ENCODE data around the gene ANKS1A. TPM values are rescaled to one million over a fixed set of nuclear protein-coding genes. Genes with fewer than 3 reads are reported as not detected.
A peak's percentile ranks its signal among the peaks of the same experiment; 100 is the strongest.
"Not testable (repeated sequence)": the region's sequence is repeated elsewhere in the genome, so short reads cannot be mapped to it uniquely, and the experiment has no call there.

ANKS1A gene
- total RNA-seq, 1 donor from 2014 or later: 35.1 TPM

DNA sequence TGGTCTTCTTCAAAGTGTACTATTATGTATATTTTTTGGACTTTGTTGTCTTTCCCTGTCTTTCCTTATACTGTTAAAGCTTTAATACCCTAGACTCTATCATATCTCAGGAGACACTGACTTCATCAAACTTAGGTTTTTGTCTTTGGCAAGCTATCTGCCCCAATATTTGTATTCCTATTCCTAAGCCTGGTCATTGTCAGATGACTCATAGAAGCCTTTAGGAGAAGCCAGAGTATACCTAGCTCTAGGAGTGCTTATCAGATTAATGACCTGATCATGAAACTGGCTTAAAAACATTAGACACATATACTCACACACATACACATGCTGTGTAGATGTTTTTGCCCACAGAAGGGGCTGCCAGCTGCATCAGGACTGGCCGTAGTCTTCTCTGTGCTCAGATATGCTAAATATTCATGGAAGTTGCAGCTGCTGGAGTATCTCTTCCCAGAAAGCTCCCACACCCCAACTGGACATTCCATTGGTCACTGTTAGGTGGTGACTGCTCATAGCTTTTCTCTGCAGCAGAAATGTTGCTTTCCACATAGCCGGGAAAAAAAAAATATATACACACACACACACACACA is 102.0 kb downstream of the ANKS1A start:
- DNase-seq (ENCODE audit: low read depth in 2 of 2): no peak

- no peak for DNase-seq (ENCODE audit: low read depth in 2 of 2)
Measured at GRCh38 chr6:34992376-34992775, 103.3 kb downstream of the ANKS1A start.

GRCh38 chr6:34993213-34993612 is 104.2 kb downstream of the ANKS1A start:
- no peak for DNase-seq (ENCODE audit: low read depth in 2 of 2)

GRCh38 chr6:34994693-34995092 is 105.6 kb downstream of the ANKS1A start:
- no peak for DNase-seq (ENCODE audit: low read depth in 2 of 2)

GRCh38 chr6:34998417-34998816 is 109.4 kb downstream of the ANKS1A start:
- DNase-seq (ENCODE audit: low read depth in 2 of 2): not testable (repeated sequence)

DNA sequence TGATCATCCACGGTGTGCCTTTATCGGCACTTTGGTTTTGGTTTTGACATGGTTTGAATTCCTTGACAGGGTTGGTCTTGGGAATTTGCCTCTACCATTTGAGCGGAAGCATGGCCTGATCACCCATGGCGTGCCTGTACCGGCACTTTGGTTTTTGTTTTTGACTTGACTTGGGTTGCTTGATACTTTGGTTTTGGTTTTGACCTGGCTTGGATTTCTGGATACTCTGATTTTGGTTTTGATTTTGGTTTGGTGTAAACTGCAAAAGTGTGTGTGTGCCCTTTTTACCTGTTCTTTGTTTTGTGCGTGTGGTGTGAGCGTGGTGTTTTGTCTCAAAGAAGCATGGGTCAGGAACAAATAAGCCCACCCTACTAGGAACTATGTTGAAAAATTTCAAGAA is 110.1 kb downstream of the ANKS1A start:
- DNase-seq (ENCODE audit: low read depth in 2 of 2): not testable (repeated sequence)

DNA sequence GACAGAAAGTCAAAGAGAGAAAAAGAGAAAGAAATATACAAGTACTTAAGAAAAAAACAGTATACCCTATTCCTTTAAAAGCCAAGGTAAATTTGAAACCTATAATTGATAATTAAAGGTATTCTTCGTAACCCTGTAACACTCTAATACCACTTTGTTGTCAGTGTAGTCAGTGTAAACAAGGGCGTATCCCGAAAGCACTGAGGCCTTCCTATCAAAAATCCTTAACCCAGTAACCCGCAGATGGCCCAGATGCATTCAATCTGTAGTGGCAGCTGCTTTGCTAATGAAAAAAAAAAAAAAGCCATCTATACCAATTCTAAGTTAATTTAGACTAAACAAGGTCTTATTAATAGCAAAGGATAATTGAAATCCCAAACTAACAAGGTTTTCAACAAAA is 110.9 kb downstream of the ANKS1A start:
- not testable (repeated sequence) for DNase-seq (ENCODE audit: low read depth in 2 of 2)

- not testable (repeated sequence) for DNase-seq (ENCODE audit: low read depth in 2 of 2)
Measured at GRCh38 chr6:35001349-35001748, 112.3 kb downstream of the ANKS1A start.

GRCh38 chr6:35003886-35004530 is 115.0 kb downstream of the ANKS1A start:
- not testable (repeated sequence) for DNase-seq (ENCODE audit: low read depth in 2 of 2)

- no peak for DNase-seq (ENCODE audit: low read depth in 2 of 2)
Measured at GRCh38 chr6:35007016-35007415, 118.0 kb downstream of the ANKS1A start.

GRCh38 chr6:35008858-35009257 is 119.8 kb downstream of the ANKS1A start:
- no peak for DNase-seq (ENCODE audit: low read depth in 2 of 2)

DNA sequence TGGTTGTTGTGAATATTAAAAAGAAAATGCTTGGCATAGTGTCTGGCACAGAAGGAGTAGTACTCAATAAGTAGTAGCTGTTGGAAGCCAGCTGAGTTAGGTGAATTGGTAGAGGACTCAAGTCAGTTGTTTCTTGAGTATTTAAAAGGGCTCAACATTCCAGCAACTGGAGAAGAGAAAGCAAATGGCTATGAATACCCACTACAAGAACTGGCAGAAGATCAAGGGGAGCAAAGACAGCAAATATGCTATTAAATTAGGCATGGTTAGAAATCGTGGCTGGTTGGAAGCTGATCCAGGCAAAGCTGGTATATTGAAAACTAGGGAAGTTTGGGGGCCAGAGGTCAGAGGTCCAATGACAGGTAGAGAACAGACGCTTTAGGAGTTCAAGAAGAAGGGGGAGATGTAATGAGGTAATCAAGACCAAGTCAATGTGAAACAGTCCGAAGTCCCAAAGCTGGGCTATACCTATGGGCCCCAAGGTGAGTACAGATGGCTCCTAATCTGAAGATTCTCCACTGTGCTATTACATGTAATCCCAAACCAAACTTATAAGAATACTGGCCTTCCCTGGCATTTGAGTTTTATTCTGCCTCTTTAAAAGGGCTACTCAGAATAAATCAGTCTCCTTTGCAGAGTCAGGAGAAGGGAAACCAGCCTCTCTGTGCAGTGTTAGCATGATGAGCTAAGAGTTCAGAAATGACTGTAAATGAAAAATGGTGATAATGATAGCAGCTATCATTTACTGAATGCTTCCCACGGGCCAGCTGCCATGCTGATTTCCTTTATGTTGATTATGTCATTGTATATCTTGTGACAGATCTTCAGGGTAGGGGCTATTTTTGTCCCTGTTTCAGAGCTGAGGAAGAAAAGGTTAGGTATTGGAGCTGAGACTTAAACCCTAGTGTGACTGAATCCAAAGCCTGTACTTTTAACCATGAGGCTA is 122.3 kb downstream of the ANKS1A start:
- DNase-seq (ENCODE audit: low read depth in 2 of 2): peak; percentile 61 to 67

GRCh38 chr6:35013701-35014100 is 124.6 kb downstream of the ANKS1A start:
- no peak for DNase-seq (ENCODE audit: low read depth in 2 of 2)

DNA sequence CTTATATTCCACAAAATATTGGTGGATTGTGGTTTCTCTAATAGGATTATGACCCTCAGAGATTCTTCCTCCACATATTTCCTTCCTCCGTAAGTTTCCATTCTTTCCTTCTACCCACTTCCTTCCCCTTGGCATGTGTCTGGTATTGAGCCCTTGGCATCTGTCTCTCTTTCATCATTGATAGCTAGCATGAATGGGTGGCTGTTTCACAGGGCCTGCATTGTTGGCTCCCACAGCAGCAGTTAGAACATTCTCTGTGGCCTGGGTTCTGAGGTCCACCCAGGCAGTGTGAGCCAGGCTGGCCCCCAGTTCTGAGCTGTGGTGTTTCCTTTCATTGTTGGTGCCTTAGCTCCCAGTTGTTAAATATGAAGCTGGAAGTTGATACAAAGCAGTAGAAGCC is 125.3 kb downstream of the ANKS1A start:
- no peak for DNase-seq (ENCODE audit: low read depth in 2 of 2)

GRCh38 chr6:35014786-35015185 is 125.7 kb downstream of the ANKS1A start:
- no peak for DNase-seq (ENCODE audit: low read depth in 2 of 2)

DNA sequence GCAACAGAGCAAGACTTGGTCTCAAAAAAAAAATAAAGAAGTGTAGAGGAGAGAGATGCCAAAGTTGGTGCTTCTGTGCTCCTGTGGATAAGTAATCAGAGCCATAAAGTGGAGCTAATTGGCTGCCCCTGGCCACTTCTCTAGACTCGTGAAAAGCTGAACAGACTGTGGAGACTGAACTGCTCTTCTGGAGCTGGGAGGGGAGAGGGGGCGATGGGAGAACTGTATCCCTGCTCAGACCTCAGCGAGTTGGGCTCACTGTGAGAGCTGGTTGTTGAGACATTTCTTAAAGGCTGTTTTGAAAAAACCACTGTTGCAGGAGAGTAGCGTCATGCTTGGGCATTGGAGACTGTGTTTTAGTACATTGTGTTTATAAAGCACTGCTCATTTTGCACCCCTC is 126.4 kb downstream of the ANKS1A start:
- DNase-seq (ENCODE audit: low read depth in 2 of 2): no peak

DNA sequence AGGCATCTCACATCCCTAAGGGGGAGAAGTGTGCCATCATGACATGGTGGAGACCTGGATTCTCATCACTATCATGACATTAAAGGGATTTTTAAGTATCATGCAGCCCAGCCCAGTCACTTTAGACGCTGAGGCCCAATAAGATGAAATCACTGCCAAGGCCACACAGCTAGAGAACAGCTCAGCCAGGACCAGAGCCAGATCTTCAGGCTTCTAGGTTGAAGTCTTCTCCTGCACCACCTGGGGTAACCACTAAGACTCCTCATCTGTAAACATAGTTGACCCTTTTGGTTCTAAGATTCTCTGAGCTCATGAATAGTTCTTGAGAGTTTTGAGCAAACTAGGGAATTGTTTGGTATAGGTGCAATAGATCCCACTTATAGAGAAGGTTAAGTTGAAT is 126.9 kb downstream of the ANKS1A start:
- no peak for DNase-seq (ENCODE audit: low read depth in 2 of 2)

GRCh38 chr6:35016502-35017321 is 127.7 kb downstream of the ANKS1A start:
- peak; percentile 83 to 92 for DNase-seq (ENCODE audit: low read depth in 2 of 2)

DNA sequence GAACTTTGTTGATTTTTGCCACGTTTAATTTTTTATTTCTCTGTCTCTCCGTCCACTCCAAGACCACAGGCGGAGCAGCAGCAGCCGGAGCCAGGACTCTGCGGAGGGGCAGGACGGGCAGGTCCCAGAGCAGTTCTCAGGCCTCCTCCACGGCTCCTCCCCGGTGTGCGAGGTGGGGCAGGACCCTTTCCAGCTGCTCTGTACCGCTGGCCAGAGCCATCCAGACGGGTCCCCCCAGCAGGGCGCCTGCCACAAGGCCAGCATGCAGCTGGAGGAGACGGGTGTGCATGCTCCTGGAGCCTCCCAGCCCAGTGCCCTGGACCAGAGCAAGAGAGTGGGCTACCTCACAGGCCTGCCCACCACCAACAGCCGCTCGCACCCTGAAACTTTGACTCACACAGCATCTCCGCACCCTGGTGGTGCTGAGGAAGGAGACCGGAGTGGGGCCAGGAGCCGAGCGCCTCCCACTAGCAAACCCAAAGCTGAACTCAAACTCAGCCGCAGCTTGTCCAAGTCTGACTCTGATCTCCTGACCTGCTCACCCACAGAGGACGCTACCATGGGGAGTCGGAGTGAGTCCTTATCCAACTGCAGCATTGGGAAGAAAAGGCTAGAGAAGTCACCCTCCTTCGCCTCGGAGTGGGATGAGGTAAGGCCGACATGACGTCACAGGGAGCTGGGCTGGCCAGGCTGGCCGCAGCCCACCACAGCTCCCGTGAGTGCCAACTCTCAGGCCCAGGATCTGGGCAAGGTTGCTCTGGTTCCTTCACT is 128.5 kb downstream of the ANKS1A start:
- DNase-seq (ENCODE audit: low read depth in 2 of 2): peak; percentile 66 to 80

DNA sequence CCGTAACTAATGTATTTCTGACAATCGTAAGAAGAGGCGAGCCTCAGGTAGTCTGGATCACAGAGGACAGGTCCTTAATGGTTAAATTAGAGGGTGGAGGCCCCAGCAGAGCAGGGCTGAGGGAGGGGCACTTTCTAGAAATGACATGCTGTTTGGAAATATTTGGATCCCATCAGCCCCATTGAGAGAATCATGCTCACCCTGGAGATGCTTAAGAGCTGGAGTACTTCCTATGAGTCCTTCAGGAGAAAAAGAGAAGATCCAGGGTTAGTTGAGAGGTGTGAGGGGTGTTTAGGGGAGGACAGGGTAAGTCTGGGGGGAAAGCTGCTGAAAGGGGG is 129.1 kb downstream of the ANKS1A start:
- no peak for DNase-seq (ENCODE audit: low read depth in 2 of 2)

DNA sequence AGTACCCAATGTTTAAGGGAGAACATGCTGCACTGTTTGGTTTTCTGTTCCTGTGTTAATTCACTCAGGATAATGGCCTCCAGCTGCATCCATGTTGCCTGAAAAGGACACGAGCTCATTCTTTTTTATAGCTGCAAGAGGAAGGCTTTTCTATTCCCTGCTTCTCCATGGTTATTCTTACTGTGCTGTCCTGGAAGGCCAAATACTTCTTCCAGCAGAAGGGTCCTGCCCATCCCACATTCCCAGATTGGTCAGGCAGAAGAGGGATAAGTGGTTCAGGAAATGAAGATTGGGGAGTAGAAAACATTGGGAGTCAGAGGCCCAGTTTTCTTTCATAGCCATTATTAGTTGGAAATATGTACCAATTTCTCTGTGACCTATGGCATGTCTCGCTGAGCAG is 129.7 kb downstream of the ANKS1A start:
- no peak for DNase-seq (ENCODE audit: low read depth in 2 of 2)
